Measurements from ENCODE around the gene ACOT11.

The ACOT11 gene

DNA sequence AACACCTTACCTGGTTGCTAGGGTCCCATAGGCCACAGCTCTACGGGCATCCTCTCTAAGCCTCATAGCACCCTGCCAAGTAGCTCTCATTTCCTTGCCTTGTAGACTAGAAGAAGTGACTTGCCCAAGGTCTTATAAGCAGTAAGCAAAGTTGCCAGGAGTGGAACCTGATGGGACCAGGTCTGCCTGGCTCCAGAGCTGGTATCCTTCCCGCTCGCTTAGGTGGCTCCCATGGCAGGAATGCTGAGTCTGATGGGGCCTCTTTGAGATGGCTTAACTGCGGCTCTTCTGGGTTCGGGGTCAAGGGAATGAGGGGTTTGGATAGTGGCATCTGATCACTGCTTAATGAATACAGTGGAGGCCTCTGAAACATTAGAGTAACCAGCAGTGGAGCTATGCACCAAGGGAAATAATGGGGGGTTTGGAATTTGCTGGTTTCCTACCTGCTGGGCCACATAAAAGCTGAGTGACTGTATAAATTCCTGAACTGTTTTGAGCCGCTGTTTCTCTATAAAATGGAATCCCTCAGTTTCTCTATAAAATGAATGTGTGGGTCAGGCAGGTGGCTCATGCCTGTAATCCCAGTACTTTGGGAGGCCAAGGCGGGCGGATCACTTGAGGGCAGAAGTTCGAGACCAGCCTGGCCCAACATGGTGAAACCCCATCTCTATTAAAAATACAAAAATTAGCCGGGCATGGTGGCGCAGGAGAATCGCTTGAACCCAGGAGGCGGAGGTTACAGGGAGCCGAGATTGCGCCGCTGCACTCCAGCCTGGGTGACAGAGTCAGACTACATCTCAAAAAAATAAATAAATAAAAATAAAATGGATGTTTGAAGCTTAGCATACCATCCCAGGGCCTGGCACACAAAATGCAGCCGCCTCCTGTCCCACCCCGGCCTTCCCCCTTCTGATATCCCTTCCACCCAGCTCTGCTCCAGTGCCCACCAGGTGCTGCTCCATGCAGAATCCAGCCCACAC is 62.9 kb downstream of the ACOT11 start:
- H3K4me3 ChIP-seq (ENCODE audit: low read depth, low read length): no peak overlapping the region
- TF ChIP-seq, protein P1, sequence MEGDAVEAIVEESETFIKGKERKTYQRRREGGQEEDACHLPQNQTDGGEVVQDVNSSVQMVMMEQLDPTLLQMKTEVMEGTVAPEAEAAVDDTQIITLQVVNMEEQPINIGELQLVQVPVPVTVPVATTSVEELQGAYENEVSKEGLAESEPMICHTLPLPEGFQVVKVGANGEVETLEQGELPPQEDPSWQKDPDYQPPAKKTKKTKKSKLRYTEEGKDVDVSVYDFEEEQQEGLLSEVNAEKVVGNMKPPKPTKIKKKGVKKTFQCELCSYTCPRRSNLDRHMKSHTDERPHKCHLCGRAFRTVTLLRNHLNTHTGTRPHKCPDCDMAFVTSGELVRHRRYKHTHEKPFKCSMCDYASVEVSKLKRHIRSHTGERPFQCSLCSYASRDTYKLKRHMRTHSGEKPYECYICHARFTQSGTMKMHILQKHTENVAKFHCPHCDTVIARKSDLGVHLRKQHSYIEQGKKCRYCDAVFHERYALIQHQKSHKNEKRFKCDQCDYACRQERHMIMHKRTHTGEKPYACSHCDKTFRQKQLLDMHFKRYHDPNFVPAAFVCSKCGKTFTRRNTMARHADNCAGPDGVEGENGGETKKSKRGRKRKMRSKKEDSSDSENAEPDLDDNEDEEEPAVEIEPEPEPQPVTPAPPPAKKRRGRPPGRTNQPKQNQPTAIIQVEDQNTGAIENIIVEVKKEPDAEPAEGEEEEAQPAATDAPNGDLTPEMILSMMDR (IDR thresholded peaks at IDR 0.05; ENCODE audit: low read depth, low read length): no peak

DNA sequence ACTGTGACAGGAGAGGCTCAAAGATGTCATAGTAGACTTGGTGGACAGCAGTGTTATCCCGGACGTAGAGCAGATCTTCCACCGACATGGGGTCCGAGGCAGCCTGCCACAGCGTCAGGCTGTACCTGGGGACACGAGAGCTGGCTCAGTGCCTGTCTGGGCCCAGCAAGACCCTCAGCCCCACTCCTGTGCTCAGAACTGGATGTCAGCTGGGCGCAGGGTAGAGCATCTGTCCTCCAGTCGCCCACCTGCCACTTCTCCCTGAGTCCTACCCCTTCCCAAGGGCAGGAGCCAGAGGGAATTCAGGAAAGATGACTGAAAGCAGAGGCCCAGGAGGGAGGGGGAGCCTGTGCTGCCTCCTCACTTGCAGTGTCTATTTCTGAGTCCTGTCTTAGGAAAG is 63.6 kb downstream of the ACOT11 start:
- TF ChIP-seq, protein P1 (IDR thresholded peaks at IDR 0.05; ENCODE audit: low read depth, low read length): no peak

DNA sequence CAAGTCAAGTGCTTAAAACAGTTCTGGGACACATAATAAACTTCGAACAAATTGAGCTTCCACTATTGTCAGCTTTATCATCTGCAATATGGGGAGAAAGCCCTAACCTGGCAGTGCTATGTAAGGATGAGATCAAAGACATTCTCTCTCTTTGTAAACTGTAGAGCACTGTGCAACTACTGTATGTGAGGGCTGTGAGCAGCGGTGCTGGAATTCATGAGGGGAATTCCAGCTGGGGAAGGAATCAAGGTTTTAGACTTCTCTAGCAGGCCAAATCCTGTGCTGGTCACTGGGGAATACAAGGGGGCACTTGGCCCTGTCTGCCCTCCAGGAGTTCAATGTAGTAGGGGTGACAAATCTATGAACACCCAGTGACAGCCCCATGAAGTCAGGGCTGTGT is 66.0 kb downstream of the ACOT11 start:
- H3K4me3 ChIP-seq (ENCODE audit: low read depth, low read length): no peak overlapping the region
- TF ChIP-seq, protein P1 (IDR thresholded peaks at IDR 0.05; ENCODE audit: low read depth, low read length): no peak

More for the DNA sequence above, 63.6 kb downstream of the ACOT11 start:
- H3K4me3 ChIP-seq (ENCODE audit: low read depth, low read length): no peak overlapping the region

DNA sequence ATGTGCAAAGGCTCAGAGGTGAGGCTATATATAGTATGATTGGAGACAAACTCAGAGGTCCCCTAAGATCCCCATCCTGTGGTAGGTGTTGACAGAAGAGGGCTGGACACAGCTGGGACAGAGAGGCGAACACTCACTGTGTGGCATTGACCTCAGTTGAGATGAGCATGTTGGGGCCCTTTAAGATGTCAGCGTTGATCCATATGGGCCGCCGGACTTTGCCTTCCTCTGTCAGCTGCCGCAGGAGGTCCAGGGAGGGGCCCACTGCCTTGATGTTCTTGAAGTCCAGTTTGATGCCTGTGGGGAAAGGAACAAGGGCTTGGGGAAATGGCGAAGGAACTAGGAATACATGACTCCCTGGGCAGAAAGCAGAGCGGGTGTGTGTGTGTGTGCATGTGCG is 66.5 kb downstream of the ACOT11 start:
- TF ChIP-seq, protein P1 (IDR thresholded peaks at IDR 0.05; ENCODE audit: low read depth, low read length): no peak
- no peak overlapping the region for H3K4me3 ChIP-seq (ENCODE audit: low read depth, low read length)

DNA sequence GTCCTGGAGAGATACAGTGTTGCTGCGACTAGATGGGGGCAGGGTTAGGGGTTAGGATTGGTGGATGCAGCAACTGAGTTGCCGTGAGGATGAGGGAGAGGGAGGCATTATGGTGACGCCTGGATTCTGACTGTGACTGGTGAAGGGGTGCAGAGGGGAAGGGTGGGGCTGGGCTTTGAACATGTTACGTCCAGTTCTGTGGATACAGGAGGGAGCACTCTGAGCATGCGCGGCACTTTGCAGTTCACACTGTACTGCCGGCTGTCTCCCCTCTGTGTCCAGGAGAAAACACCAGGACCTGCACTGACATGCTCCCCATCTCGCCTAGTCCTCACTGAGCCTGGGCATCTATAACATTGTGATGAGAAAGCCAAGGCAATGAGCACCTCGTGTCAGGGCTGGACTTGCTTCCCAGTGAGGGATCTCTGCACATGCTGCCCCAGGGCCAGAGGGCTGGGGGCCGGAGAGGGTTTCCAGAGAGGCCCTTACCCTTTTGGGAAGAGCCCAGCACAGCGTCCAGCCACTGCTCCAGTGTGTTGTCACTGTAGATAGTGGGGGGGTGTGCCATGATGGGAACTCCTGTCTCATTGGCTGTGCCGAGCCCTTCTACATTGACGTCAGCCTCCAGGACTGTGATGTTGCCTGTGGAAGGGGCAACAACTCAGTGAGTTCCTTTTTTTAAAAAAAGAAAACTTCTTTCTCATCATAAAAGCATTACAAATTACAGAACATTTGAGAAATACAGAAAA is 67.7 kb downstream of the ACOT11 start:
- H3K4me3 ChIP-seq (ENCODE audit: low read depth, low read length): no peak overlapping the region
- TF ChIP-seq, protein P1 (IDR thresholded peaks at IDR 0.05; ENCODE audit: low read depth, low read length): no peak

DNA sequence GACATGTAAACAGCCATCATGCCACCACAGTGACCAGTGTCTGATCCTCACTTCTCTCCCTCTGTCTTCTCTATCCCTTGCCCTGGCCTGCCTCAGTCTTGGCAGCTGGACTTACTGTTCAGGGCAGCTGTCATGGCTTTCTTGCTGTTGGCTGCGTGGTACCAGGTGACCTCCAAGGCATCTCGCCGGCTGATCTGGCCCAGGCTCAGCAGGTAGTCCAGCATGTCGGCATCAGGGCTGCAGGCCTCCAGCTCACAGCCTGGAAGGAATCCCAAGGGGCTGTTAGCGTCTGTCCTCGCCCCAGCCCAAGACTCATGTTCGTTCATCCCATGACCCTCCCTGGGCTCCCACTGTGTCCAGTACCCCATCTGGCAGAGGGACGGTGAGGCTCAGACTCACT is 71.7 kb downstream of the ACOT11 start:
- no peak overlapping the region for H3K4me3 ChIP-seq (ENCODE audit: low read depth, low read length)
- TF ChIP-seq, protein P1 (IDR thresholded peaks at IDR 0.05; ENCODE audit: low read depth, low read length): no peak

All from WI38 (cell line).